Tibial nerve (tissue), 3 donors: Measurements from ENCODE around the gene LBP.

Source experiments
- POLR2A ChIP-seq, 2 donors: fragments of 450-650 bp; IDR thresholded peaks; one replicate each; pipeline ENCODE4 v1.6.1; 2017; ENCODE audit warnings: antibody characterized with exemption in 2 of 2, mild to moderate bottlenecking in 2 of 2, moderate library complexity in 2 of 2
- TF ChIP-seq, protein P1 (sequence below), 5 experiments: fragments of 200-600 bp in 3 of 5; fragments of 450-650 bp in 2 of 5; sonication (generic) in 3 of 5; IDR thresholded peaks; one replicate each; pipeline ENCODE4 v1.5.1; 2016 to 2019; ENCODE audit warnings: antibody characterized with exemption in 5 of 5, mild to moderate bottlenecking in 3 of 5, moderate library complexity in 2 of 5

DNA sequence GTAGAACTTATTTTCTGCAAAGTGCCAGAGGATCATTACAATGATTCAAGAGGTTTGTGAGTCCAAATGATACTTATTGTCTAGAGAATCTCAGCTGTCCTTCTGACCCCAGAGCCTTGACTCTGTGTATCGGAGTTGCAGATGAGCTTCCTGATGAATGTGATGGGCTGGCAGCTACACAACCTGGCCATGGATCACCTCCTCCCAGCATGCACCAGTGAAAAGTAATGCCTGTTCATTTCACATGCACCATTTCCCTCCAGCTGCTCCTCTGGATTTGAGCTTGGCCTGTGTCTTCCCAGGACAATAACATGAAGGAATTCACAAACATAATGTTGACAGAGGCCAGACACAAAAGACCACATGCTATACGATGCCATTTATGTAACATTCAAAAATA lies 58.9 kb downstream of the LBP start:
- TF ChIP-seq, protein P1, sequence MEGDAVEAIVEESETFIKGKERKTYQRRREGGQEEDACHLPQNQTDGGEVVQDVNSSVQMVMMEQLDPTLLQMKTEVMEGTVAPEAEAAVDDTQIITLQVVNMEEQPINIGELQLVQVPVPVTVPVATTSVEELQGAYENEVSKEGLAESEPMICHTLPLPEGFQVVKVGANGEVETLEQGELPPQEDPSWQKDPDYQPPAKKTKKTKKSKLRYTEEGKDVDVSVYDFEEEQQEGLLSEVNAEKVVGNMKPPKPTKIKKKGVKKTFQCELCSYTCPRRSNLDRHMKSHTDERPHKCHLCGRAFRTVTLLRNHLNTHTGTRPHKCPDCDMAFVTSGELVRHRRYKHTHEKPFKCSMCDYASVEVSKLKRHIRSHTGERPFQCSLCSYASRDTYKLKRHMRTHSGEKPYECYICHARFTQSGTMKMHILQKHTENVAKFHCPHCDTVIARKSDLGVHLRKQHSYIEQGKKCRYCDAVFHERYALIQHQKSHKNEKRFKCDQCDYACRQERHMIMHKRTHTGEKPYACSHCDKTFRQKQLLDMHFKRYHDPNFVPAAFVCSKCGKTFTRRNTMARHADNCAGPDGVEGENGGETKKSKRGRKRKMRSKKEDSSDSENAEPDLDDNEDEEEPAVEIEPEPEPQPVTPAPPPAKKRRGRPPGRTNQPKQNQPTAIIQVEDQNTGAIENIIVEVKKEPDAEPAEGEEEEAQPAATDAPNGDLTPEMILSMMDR (IDR thresholded peaks at IDR 0.05): no peak
- no peak for TF ChIP-seq POLR2A (IDR thresholded peaks at IDR 0.05)
